WTC11 (cell line): ENCODE measurements around the gene MTX1. TPM values are rescaled to one million over a fixed set of nuclear protein-coding genes. Genes with fewer than 3 reads are reported as not detected.
"Not testable (repeated sequence)": the region's sequence is repeated elsewhere in the genome, so short reads cannot be mapped to it uniquely, and the experiment has no call there.

Experiments
- ATAC-seq: fragments of 200-7000 bp; cut with Tn5 transposase; 2 replicates; pipeline ENCODE4 v1.10.0; 2021; ENCODE audit warnings: mild to moderate bottlenecking, moderate library complexity
- CTCF ChIA-PET: fragments of 300-600 bp; sonication (Branson Sonifier 250); formaldehyde crosslinking; loops from one replicate; lab custom pipeline; 2021; ENCODE audit warnings: antibody characterized with exemption; lab: Charles Lee
- POLR2A ChIA-PET: fragments of 350-600 bp; sonication (Branson Sonifier 250); formaldehyde crosslinking; loops from one replicate; lab custom pipeline; 2021; ENCODE audit warnings: antibody characterized with exemption; lab: Charles Lee
- DNase-seq: peaks from one replicate; pipeline ENCODE4 v3.0.0; 2021; ENCODE audit warnings: low spot score
- H3K27ac Mint-ChIP-seq: 2 replicates; pipeline ENCODE4 v1.8.0; 2021; ENCODE audit warnings: mixed read lengths
- H3K27me3 Mint-ChIP-seq: 2 replicates; pipeline ENCODE4 v1.8.0; 2021; ENCODE audit warnings: low read depth, mild to moderate bottlenecking, moderate library complexity, mixed read lengths
- H3K36me3 Mint-ChIP-seq: 2 replicates; pipeline ENCODE4 v1.8.0; 2021; ENCODE audit warnings: mixed read lengths
- H3K4me1 Mint-ChIP-seq: 2 replicates; pipeline ENCODE4 v1.8.0; 2022; ENCODE audit warnings: mixed read lengths
- H3K4me3 Mint-ChIP-seq: 2 replicates; pipeline ENCODE4 v1.8.0; 2021; ENCODE audit warnings: mild to moderate bottlenecking, moderate library complexity, mixed read lengths
- H3K9me3 Mint-ChIP-seq: 2 replicates; pipeline ENCODE4 v1.8.0; 2021; ENCODE audit warnings: mixed read lengths
- ATF2 ChIP-seq: sonication (generic); formaldehyde crosslinking; IDR thresholded peaks from 2 replicates; pipeline ENCODE4 v1.8.1; 2022; ENCODE audit warnings: low read depth, missing genetic modification reagents, borderline replicate concordance
- FOXP1 ChIP-seq: sonication (generic); formaldehyde crosslinking; IDR thresholded peaks from 2 replicates; pipeline ENCODE4 v1.8.0; 2022; ENCODE audit warnings: missing genetic modification reagents, mild to moderate bottlenecking, moderate library complexity, borderline replicate concordance
- PRRX2 ChIP-seq: fragments of 250-450 bp; sonication (Bioruptor Pico); IDR thresholded peaks from 2 replicates; pipeline ENCODE4 v1.8.0; 2021; ENCODE audit warnings: mild to moderate bottlenecking
- TCF7 ChIP-seq: sonication (generic); formaldehyde crosslinking; IDR thresholded peaks from 2 replicates; pipeline ENCODE4 v1.8.0; 2022; ENCODE audit warnings: mild to moderate bottlenecking, low read depth, missing genetic modification reagents, moderate library complexity
- TEAD1 ChIP-seq: sonication (generic); formaldehyde crosslinking; IDR thresholded peaks from 2 replicates; pipeline ENCODE4 v1.8.0; 2022; ENCODE audit warnings: mild to moderate bottlenecking, missing genetic modification reagents
- ZNF232 ChIP-seq: sonication (generic); formaldehyde crosslinking; IDR thresholded peaks from 2 replicates; pipeline ENCODE4 v1.8.0; 2022; ENCODE audit warnings: mild to moderate bottlenecking, missing genetic modification reagents
- total RNA-seq: library from RNA; stranded (reverse); gene quantifications from 3 replicates; pipeline ENCODE4 v1.2.3, GENCODE V29; 2021
- TF ChIP-seq, protein P1 (sequence below): sonication (generic); formaldehyde crosslinking; IDR thresholded peaks from 2 replicates; pipeline ENCODE4 v1.8.0; 2022; ENCODE audit warnings: mild to moderate bottlenecking, missing genetic modification reagents
- TF ChIP-seq, protein P2 (sequence below): sonication (generic); formaldehyde crosslinking; IDR thresholded peaks from 2 replicates; pipeline ENCODE4 v1.8.0; 2023; ENCODE audit warnings: mild to moderate bottlenecking, missing genetic modification reagents

MTX1 gene
- total RNA-seq, 1 experiment from 2014 or later, result 62.8 TPM

DNA sequence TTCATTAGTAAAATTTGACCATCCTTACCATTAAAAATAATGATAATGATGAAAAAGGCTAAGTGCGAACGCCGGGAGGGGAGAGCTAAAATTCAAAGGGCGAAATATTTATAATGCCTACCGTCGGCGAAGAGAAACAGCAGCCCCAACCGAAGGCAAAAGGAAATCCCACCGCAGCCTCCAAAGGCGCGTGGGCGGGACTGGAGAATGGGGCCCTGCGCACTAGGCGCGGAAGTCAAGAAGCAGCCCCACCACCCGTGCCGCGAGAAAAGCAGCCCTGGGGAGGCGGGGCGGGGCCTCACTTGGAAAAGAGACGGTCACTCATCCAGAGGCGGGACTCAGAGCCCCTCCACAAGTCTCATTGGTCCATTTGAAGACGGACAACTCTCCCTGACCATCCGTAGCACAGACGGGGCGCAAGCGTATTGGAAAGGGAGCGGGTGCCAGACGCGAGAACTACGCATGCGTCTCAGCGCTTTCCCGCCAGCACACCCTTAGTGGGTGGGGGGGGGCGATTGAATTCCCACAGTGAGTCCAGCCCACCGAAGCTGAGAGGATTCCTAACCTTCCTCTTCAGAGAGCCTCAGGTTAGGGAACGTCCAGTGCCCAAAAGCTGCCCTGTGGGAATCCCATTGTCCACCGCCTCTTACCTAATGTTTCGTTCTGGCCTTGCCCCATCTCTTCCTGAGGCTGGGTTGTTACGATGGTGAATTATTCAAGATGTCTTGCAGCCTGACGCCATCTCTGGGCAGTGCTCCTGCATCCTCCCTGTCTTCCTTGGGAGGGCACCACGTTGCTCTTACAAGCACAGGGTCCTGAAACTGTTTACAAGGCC lies 19.0 kb downstream of the MTX1 start (continued):
- 0 out of 2 replicates have a peak, but pooled peaks have one; percentile 9 for TF ChIP-seq TEAD1 (CRISPR knock-in tag)
- TF ChIP-seq, protein P1, sequence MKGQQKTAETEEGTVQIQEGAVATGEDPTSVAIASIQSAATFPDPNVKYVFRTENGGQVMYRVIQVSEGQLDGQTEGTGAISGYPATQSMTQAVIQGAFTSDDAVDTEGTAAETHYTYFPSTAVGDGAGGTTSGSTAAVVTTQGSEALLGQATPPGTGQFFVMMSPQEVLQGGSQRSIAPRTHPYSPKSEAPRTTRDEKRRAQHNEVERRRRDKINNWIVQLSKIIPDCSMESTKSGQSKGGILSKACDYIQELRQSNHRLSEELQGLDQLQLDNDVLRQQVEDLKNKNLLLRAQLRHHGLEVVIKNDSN (CRISPR knock-in tag), result no peak
- no peak for TF ChIP-seq ATF2 (CRISPR knock-in tag)
- 0 out of 2 replicates have a peak, but pooled peaks have one; percentile 75 for TF ChIP-seq ZNF232 (CRISPR knock-in tag)
- no peak for TF ChIP-seq PRRX2 (CRISPR knock-in tag)
- no peak for TF ChIP-seq TCF7 (CRISPR knock-in tag)

DNA sequence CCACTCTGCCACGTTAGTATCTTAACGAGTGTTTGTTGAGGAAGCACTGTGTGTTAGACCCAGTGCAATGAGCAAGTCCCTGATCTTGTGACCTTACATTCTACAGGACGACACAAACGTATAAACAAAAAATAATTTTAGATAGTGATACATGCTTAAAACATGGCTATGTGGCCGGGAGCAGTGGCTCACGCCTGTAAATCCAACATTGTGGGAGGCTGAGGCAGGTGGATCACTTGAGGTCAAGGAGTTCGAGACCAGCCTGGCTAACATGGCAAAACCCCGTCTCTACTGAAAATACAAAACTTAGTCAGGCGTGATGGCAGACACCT lies 19.6 kb downstream of the MTX1 start:
- Mint-ChIP-seq H3K36me3 (no peaks in the 10 kb centered on the region), H3K27ac (peak overlapping the region; percentile 97), H3K9me3 (no peaks in the 10 kb centered on the region), H3K27me3 (peaks cover 33% of the 10 kb centered on the region), H3K4me1 (peaks cover 22% of the 10 kb centered on the region), H3K4me3 (peak overlapping the region; percentile 92)
- DNase-seq (no peak), ATAC-seq (no peak)
- ChIA-PET CTCF (interaction anchor here (0.6 to 6.1 kb wide), 7 partner anchors 21 to 136 kb away, joined by 3 to 48 read pairs (median 12); partner anchors contain the start of genes CLK2 and KRTCAP2), POLR2A (interaction anchor here (0.6 to 1.8 kb wide), 6 partner anchors 16 to 88 kb away, joined by 3 to 5 read pairs (median 4); partner anchors contain the start of genes CLK2 and THBS3)
- TF ChIP-seq, protein P2, sequence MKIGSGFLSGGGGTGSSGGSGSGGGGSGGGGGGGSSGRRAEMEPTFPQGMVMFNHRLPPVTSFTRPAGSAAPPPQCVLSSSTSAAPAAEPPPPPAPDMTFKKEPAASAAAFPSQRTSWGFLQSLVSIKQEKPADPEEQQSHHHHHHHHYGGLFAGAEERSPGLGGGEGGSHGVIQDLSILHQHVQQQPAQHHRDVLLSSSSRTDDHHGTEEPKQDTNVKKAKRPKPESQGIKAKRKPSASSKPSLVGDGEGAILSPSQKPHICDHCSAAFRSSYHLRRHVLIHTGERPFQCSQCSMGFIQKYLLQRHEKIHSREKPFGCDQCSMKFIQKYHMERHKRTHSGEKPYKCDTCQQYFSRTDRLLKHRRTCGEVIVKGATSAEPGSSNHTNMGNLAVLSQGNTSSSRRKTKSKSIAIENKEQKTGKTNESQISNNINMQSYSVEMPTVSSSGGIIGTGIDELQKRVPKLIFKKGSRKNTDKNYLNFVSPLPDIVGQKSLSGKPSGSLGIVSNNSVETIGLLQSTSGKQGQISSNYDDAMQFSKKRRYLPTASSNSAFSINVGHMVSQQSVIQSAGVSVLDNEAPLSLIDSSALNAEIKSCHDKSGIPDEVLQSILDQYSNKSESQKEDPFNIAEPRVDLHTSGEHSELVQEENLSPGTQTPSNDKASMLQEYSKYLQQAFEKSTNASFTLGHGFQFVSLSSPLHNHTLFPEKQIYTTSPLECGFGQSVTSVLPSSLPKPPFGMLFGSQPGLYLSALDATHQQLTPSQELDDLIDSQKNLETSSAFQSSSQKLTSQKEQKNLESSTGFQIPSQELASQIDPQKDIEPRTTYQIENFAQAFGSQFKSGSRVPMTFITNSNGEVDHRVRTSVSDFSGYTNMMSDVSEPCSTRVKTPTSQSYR (CRISPR knock-in tag), result no peak
- TF ChIP-seq FOXP1 (CRISPR knock-in tag), result 0 out of 2 replicates have a peak, but pooled peaks have one; percentile 3

DNA sequence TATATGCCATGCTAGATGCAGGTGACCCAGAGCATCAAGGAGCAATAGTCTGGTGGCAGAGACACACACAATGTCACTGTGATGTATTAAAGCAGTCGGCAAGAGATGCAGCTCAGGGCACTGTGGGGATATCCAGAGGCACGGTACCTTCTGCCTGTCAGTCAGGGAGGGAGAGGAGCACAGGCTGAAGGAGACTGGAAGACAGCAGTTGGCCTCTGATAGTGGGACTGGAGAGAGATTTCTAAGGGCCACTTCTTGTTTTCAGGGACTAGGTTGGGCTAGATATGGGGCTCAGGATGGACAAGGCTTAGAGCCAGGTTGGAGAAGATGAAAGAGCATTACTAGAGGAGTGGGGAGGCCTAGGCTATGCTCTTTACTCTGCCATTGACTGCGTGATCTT lies 22.8 kb downstream of the MTX1 start:
- H3K4me3 Mint-ChIP-seq, CTCF ChIA-PET: not testable (repeated sequence)

GRCh38 chr1:155232001-155232978 lies 23.8 kb downstream of the MTX1 start:
- DNase-seq, H3K9me3 Mint-ChIP-seq, H3K27ac Mint-ChIP-seq, POLR2A ChIA-PET, H3K4me3 Mint-ChIP-seq, ATAC-seq, H3K36me3 Mint-ChIP-seq, H3K4me1 Mint-ChIP-seq: not testable (repeated sequence)
- CTCF ChIA-PET, result interaction anchor here (0.8 kb wide), 1 partner anchor 18 kb away, joined by 4 read pairs; no protein-coding TSS in a partner anchor
- peaks cover 33% of the 10 kb centered on the region for H3K27me3 Mint-ChIP-seq

More for the DNA sequence above, 22.8 kb downstream of the MTX1 start:
- ATAC-seq, H3K4me1 Mint-ChIP-seq, H3K9me3 Mint-ChIP-seq, H3K27ac Mint-ChIP-seq, DNase-seq, H3K36me3 Mint-ChIP-seq, POLR2A ChIA-PET: not testable (repeated sequence)
- peaks cover 33% of the 10 kb centered on the region for H3K27me3 Mint-ChIP-seq

GRCh38 chr1:155233502-155233901 lies 25.0 kb downstream of the MTX1 start:
- peaks cover 29% of the 10 kb centered on the region for H3K27me3 Mint-ChIP-seq
- DNase-seq, POLR2A ChIA-PET, CTCF ChIA-PET, H3K4me3 Mint-ChIP-seq, H3K36me3 Mint-ChIP-seq, H3K4me1 Mint-ChIP-seq, H3K9me3 Mint-ChIP-seq, H3K27ac Mint-ChIP-seq: not testable (repeated sequence)
- peak; percentile 59 for ATAC-seq

DNA sequence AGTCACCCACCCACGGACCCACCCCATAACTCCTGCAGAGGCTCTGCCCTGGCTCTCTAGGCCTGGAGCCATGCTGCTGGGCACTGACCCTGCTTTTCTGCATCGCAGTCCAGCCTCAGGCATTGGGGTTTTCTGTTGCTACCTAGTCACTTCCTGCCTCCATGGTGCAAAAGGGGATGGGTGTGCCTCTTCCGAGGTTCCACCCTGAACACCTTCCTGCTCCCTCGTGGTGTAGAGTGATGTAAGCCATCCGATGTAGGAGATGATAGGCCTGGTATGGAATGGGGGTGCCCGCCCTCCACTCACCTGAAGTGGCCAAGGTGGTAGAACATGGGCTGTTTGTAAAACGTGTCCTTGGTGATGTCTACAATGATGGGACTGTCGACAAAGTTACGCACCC lies 26.9 kb downstream of the MTX1 start:
- H3K27me3 Mint-ChIP-seq, result peaks cover 14% of the 10 kb centered on the region

More for the DNA sequence above, 26.9 kb downstream of the MTX1 start:
- H3K27ac Mint-ChIP-seq, ATAC-seq, H3K4me1 Mint-ChIP-seq, H3K4me3 Mint-ChIP-seq, POLR2A ChIA-PET, DNase-seq, CTCF ChIA-PET, H3K9me3 Mint-ChIP-seq, H3K36me3 Mint-ChIP-seq: not testable (repeated sequence)
